GM12878 (cell line): ENCODE results near the gene HMGN4. TPM values are rescaled to one million over a fixed set of nuclear protein-coding genes. Genes with fewer than 3 reads are reported as not detected.

Experiments
- ATAC-seq: fragments of 200-7000 bp; cut with Tn5 transposase; 3 replicates; pipeline ENCODE4 v1.9.1; 2020; ENCODE audit warnings: mild to moderate bottlenecking, moderate library complexity
- BruUV-seq: library from RNA; stranded (reverse); fragments of 400-500 nt; replicated peaks from 2 replicates; lab custom pipeline; 2021; lab: Mats Ljungman, UMichigan
- CTCF ChIA-PET: fragments of 300-600 bp; sonication (Branson Sonifier 250); formaldehyde crosslinking; extraction: SDS; loops from one replicate; lab custom pipeline; 2021; ENCODE audit warnings: inconsistent platforms; lab: Yijun Ruan, JAX
- POLR2A ChIA-PET: fragments of 350-600 bp; formaldehyde crosslinking; extraction: SDS; loops from one replicate; lab custom pipeline; 2021; ENCODE audit warnings: inconsistent platforms; lab: Charles Lee
- RAD21 ChIA-PET: fragments of 300-600 bp; sonication (Branson Sonifier 250); formaldehyde crosslinking; loops from one replicate; lab custom pipeline; 2023; ENCODE audit warnings: antibody characterized with exemption; ENCODE audit not compliant: unreplicated experiment; lab: Charles Lee
- SMC1A ChIA-PET: fragments of 300-600 bp; sonication (Branson Sonifier 250); formaldehyde crosslinking; loops from one replicate; lab custom pipeline; 2023; ENCODE audit not compliant: unreplicated experiment, uncharacterized antibody; lab: Charles Lee
- DNase-seq: peaks from one replicate; pipeline ENCODE4 v3.0.0-alpha.2; 2011; ENCODE audit warnings: low read depth, low spot score
- FAIRE-seq: peaks from 3 replicates; lab custom pipeline; 2011; peaks lifted over from hg19 to GRCh38; lab: Jason Lieb, UNC
- H2AFZ ChIP-seq: 2 replicates; pipeline ENCODE4 v1.6.0; 2011; ENCODE audit warnings: low read depth, low read length, control low read depth; ENCODE audit not compliant: control insufficient read depth
- H3K27ac ChIP-seq: 2 replicates; pipeline ENCODE4 v1.5.1; 2011; ENCODE audit warnings: control low read depth; ENCODE audit not compliant: control insufficient read depth, insufficient read depth
- H3K27me3 ChIP-seq, 2 experiments: replicated peaks in 1 of 2; 2 replicates each; pipeline versions ENCODE4 v1.6.0 to v1.6.1; 2011; ENCODE audit warnings: low read length in 1 of 2; ENCODE audit not compliant: control insufficient read depth in 2 of 2, insufficient read depth in 2 of 2
- H3K36me3 ChIP-seq, 2 experiments: 2 replicates each; pipeline ENCODE4 v1.5.1; 2011; ENCODE audit warnings: low read length in 1 of 2; ENCODE audit not compliant: control insufficient read depth in 2 of 2, insufficient read depth in 2 of 2
- H3K4me1 ChIP-seq: 2 replicates; pipeline ENCODE4 v1.6.1; 2011; ENCODE audit warnings: mild to moderate bottlenecking, low read length, moderate library complexity, mixed read lengths; ENCODE audit not compliant: control insufficient read depth, insufficient read depth
- H3K4me2 ChIP-seq: 2 replicates; pipeline ENCODE4 v1.6.0; 2011; ENCODE audit warnings: control low read depth; ENCODE audit not compliant: control insufficient read depth, insufficient read depth
- H3K4me3 ChIP-seq: fragments of 200-600 bp; sonication (generic); 2 replicates; pipeline ENCODE4 v1.5.1; 2016
- H3K79me2 ChIP-seq: 2 replicates; pipeline ENCODE4 v1.6.0; 2011; ENCODE audit warnings: low read length; ENCODE audit not compliant: control insufficient read depth, insufficient read depth
- H3K9ac ChIP-seq: 2 replicates; pipeline ENCODE4 v1.8.0; 2011; ENCODE audit warnings: low read length, control low read depth, mixed read lengths; ENCODE audit not compliant: control insufficient read depth, insufficient read depth
- H3K9me3 ChIP-seq: replicated peaks from 3 replicates; pipeline ENCODE4 v1.5.1; 2011; ENCODE audit warnings: mild to moderate bottlenecking, low read length; ENCODE audit not compliant: control insufficient read depth, insufficient read depth
- H4K20me1 ChIP-seq: 2 replicates; pipeline ENCODE4 v1.6.0; 2011; ENCODE audit not compliant: control insufficient read depth, insufficient read depth
- BACH1 ChIP-seq: fragments of 450-650 bp; IDR thresholded peaks from 2 replicates; pipeline ENCODE4 v1.6.1; 2017; ENCODE audit warnings: mild to moderate bottlenecking, borderline replicate concordance
- CBX3 ChIP-seq: fragments of 200-600 bp; sonication (generic); IDR thresholded peaks from 2 replicates; pipeline ENCODE4 v1.6.1; 2016; ENCODE audit warnings: low read depth, borderline replicate concordance
- CBX5 ChIP-seq: sonication (generic); IDR thresholded peaks from 2 replicates; pipeline ENCODE4 v1.6.1; 2016; ENCODE audit warnings: low read depth, moderate library complexity, mild to moderate bottlenecking, inconsistent platforms
- CHD1 ChIP-seq: IDR thresholded peaks from 2 replicates; pipeline ENCODE4 v1.6.1; 2012; ENCODE audit warnings: low read depth, low read length, improper control_type of control experiment
- CREB1 ChIP-seq: IDR thresholded peaks from 2 replicates; pipeline ENCODE4 v1.6.1; 2012; ENCODE audit warnings: low read depth, mild to moderate bottlenecking, inconsistent platforms
- CUX1 ChIP-seq: IDR thresholded peaks from 2 replicates; pipeline ENCODE4 v1.6.1; 2012; ENCODE audit warnings: improper control_type of control experiment, low read depth, low read length; ENCODE audit not compliant: insufficient replicate concordance
- MTA3 ChIP-seq: IDR thresholded peaks from 2 replicates; pipeline ENCODE4 v1.6.1; 2012; ENCODE audit warnings: low read length, inconsistent platforms, borderline replicate concordance
- MYC ChIP-seq: IDR thresholded peaks from 2 replicates; pipeline ENCODE4 v1.6.1; 2011; ENCODE audit warnings: mild to moderate bottlenecking, low read length, moderate library complexity, inconsistent platforms; ENCODE audit not compliant: insufficient read depth, insufficient replicate concordance, insufficient read length, severe bottlenecking
- RAD21 ChIP-seq: IDR thresholded peaks from 2 replicates; pipeline ENCODE4 v1.6.1; 2011; ENCODE audit warnings: mild to moderate bottlenecking, low read depth, low read length, moderate library complexity; ENCODE audit not compliant: insufficient read depth
- RAD51 ChIP-seq: fragments of 450-650 bp; IDR thresholded peaks from 2 replicates; pipeline ENCODE4 v1.6.1; 2016; ENCODE audit warnings: moderate library complexity, mild to moderate bottlenecking, inconsistent platforms
- RFX5 ChIP-seq: IDR thresholded peaks from 2 replicates; pipeline ENCODE4 v1.6.1; 2011; ENCODE audit warnings: low read depth, low read length, improper control_type of control experiment
- SMC3 ChIP-seq: IDR thresholded peaks from 2 replicates; pipeline ENCODE4 v1.6.1; 2011; ENCODE audit warnings: low read length, improper control_type of control experiment, borderline replicate concordance
- STAT1 ChIP-seq: fragments of 450-650 bp; conservative IDR thresholded peaks from 2 replicates; pipeline ENCODE4 v1.6.1; 2014; ENCODE audit warnings: antibody characterized with exemption, mild to moderate bottlenecking
- SUPT20H ChIP-seq: IDR thresholded peaks from 2 replicates; pipeline ENCODE4 v1.6.1; 2011; ENCODE audit warnings: low read depth, mild to moderate bottlenecking, low read length, moderate library complexity, borderline replicate concordance; ENCODE audit not compliant: control insufficient read depth
- TARDBP ChIP-seq: IDR thresholded peaks from 2 replicates; pipeline ENCODE4 v1.6.1; 2016; ENCODE audit warnings: borderline replicate concordance
- YY1 ChIP-seq: IDR thresholded peaks from 2 replicates; pipeline ENCODE4 v1.6.1; 2011; ENCODE audit warnings: low read depth, mild to moderate bottlenecking, low read length
- ZNF622 ChIP-seq: fragments of 450-650 bp; IDR thresholded peaks from 2 replicates; pipeline ENCODE4 v1.6.1; 2017; ENCODE audit warnings: mild to moderate bottlenecking, inconsistent platforms
- WGBS: methylation state at CpG from one replicate; pipeline ENCODE4 v1.1.6; 2016; ENCODE audit warnings: low lambda C conversion rate; ENCODE audit not compliant: insufficient replicate concordance, insufficient coverage; ENCODE audit errors: missing lambda C conversion rate; 5-methylcytosine and 5-hydroxymethylcytosine counted together
- in situ Hi-C: fragments of 300-500 bp; cut with MboI; formaldehyde crosslinking; loops from 9 replicates; pipeline ENCODE4 v1.14.3; 2018; ENCODE audit warnings: mixed read lengths
- intact Hi-C: fragments of 100-400 bp; cut with micrococcal nuclease; formaldehyde crosslinking; loops from one replicate; pipeline ENCODE4 v1.14.2; 2022; ENCODE audit not compliant: unreplicated experiment
- polyA plus RNA-seq, 11 experiments: library from polyadenylated mRNA; depleted of rRNA in 4 of 11; unstranded in 6 of 11; stranded (reverse) in 5 of 11; fragments of >200 nt; fragmentation: Nextera tagmentation in 4 of 11; fragmentation: Illumina TruSeq in 1 of 11; extraction: Ambion mirVana in 4 of 11; extraction: Trizol in 1 of 11; gene quantifications; 1 replicate in 1 of 11; 2 replicates in 10 of 11; pipeline versions ENCODE4 v1.2.1 to v1.2.3, GENCODE V29; 2011 to 2016; ENCODE audit warnings: inconsistent platforms in 2 of 11, missing spikeins in 2 of 11, low read depth in 1 of 11
- total RNA-seq, 4 experiments: library from RNA; depleted of rRNA in 3 of 4; stranded (reverse); fragments of >200 nt in 3 of 4; fragmentation: Illumina TruSeq in 1 of 4; extraction: Trizol in 1 of 4; gene quantifications; 2 replicates each; pipeline versions ENCODE4 v1.2.1 to v1.2.3, GENCODE V29; 2013 to 2021

Gene HMGN4
- total and polyA plus RNA-seq, 10 of the 15 experiments (the other 5 are each of a cell fraction or from before 2014, with no cell fraction given): 26.7 to 99.1 (median 76.7) TPM

GRCh38 chr6:26581164-26581915, 43.2 kb downstream of the HMGN4 start:
- FAIRE-seq (no peak), DNase-seq (no peak), ATAC-seq (no peak)
- Histone ChIP-seq H3K9me3 (peaks cover 8% of the 10 kb centered on the region; the same call in 2 of the 3 replicates), H2AFZ (no peak overlapping the region), H3K4me3 (no peak overlapping the region), H3K27me3 (no peaks in the 10 kb centered on the region), H3K79me2 (no peaks in the 10 kb centered on the region), H3K4me2 (no peak overlapping the region), H3K27ac (no peak overlapping the region), H3K4me1 (no peaks in the 10 kb centered on the region; the same call in 1 of the 2 replicates), H3K9ac (no peak overlapping the region), H3K36me3 (no peaks in the 10 kb centered on the region), H4K20me1 (no peaks in the 10 kb centered on the region)
- 24% methylated on average over 4 of the region's 4 CpGs for WGBS
- SMC1A ChIA-PET: interaction anchor here (11.6 kb wide), 1 partner anchor 11 kb away, joined by 170 read pairs; the partner anchor contains the start of gene ABT1
- intact Hi-C loops: no loop called here
- RAD21 ChIA-PET: no interaction called here
- CTCF ChIA-PET: interaction anchor here (0.6 to 13.0 kb wide), 2 partner anchors 11 to 543 kb away, joined by 4 to 267 read pairs; partner anchors contain the start of gene ABT1
- in situ Hi-C loops: no loop called here
- POLR2A ChIA-PET: no interaction called here
- BruUV-seq: no TSS peak
- TF ChIP-seq TARDBP (no peak), BACH1 (no peak), RAD51 (no peak), CUX1 (no peak), RAD21 (no peak), CBX5 (no peak), YY1 (no peak), CREB1 (no peak), CBX3 (no peak), ZNF622 (no peak), SMC3 (no peak), SUPT20H (no peak), CHD1 (no peak), RFX5 (no peak), STAT1 (no peak), MTA3 (no peak), MYC (no peak)
